Esophagus squamous epithelium (tissue), 5 donors: ENCODE measurements around the gene KCNH3. TPM values are rescaled to one million over a fixed set of nuclear protein-coding genes. Genes with fewer than 3 reads are reported as not detected.
"Not testable (repeated sequence)": the region's sequence is repeated elsewhere in the genome, so short reads cannot be mapped to it uniquely, and the experiment has no call there.

Experiments
- DNase-seq: peaks from one replicate; lab custom pipeline; 2025; lab: John Stamatoyannopoulos, UW
- H3K27ac ChIP-seq, 4 donors: fragments of 200-600 bp; sonication (generic); one replicate each; pipeline ENCODE4 v1.5.1; 2016 to 2019; ENCODE audit warnings: mild to moderate bottlenecking in 1 of 4
- H3K27me3 ChIP-seq, 4 donors: fragments of 200-600 bp; sonication (generic); 1 replicate in 3 of 4; 2 replicates in 1 of 4; pipeline versions ENCODE4 v1.5.1 to v1.6.0; 2017 to 2021; ENCODE audit warnings: antibody characterized with exemption in 1 of 4
- H3K36me3 ChIP-seq, 3 donors: fragments of 200-600 bp; sonication (generic); one replicate each; pipeline ENCODE4 v1.5.1; 2016 to 2019
- H3K4me1 ChIP-seq, 3 donors: fragments of 200-600 bp; sonication (generic); one replicate each; pipeline ENCODE4 v1.5.1; 2017 to 2019
- H3K4me3 ChIP-seq, 4 donors: fragments of 200-600 bp; sonication (generic); 1 replicate in 3 of 4; 2 replicates in 1 of 4; pipeline ENCODE4 v1.5.1; 2016 to 2019; ENCODE audit warnings: mild to moderate bottlenecking in 2 of 4, moderate library complexity in 1 of 4
- H3K9me3 ChIP-seq, 3 donors: fragments of 200-600 bp; sonication (generic); one replicate each; pipeline ENCODE4 v1.5.1; 2016 to 2019
- POLR2A ChIP-seq, 4 donors: fragments of 450-650 bp; IDR thresholded peaks; one replicate each; pipeline ENCODE4 v1.6.1; 2017; ENCODE audit warnings: antibody characterized with exemption in 4 of 4, mild to moderate bottlenecking in 4 of 4, moderate library complexity in 3 of 4
- WGBS, 2 donors: methylation state at CpG; one replicate each; pipeline ENCODE4 v1.1.5; 2018; 5-methylcytosine and 5-hydroxymethylcytosine counted together
- intact Hi-C: fragments of 100-400 bp; cut with DNase I; formaldehyde crosslinking; loops from one replicate; pipeline ENCODE4 v1.15.0; 2022
- small RNA-seq, 4 donors: library from RNA; depleted of rRNA; stranded (forward); fragments of <200 nt; gene quantifications; one replicate each; pipeline ENCODE3, GENCODE V24; 2016
- total RNA-seq, 4 donors: library from RNA; depleted of rRNA; stranded (reverse); fragments of >200 nt; gene quantifications; one replicate each; pipeline ENCODE4 v1.1.0, GENCODE V29; 2016
- TF ChIP-seq, protein P1 (sequence below), 6 experiments: fragments of 450-650 bp in 4 of 6; fragments of 200-600 bp in 2 of 6; sonication (generic) in 2 of 6; IDR thresholded peaks; one replicate each; pipeline ENCODE4 v1.5.1; 2016 to 2019; ENCODE audit warnings: antibody characterized with exemption in 6 of 6, mild to moderate bottlenecking in 4 of 6, moderate library complexity in 4 of 6
- donor health status: DM: yes; HTN: yes; CAD: no.

Gene KCNH3
- total RNA-seq, 4 donors from 2014 or later = 0.38 TPM; not detected in 3

DNA sequence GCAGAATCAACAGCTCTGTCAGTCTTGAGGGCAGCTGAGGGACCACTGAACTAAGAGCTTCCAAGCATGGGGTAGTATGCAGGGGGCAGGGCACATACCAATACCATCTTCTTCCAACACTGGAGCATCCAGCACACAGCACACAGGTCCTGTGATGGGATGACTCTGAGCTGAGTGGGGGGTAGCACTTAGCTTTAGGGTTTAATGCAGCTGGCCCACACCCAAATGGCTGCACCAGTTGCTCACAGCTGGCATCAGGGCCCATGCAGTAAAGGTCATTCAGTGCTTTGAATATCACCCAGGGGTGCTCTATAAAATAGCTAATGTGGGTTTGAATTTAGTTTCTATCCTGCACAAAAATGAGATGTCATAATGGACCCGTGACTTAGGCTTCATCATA lies 64.9 kb downstream of the KCNH3 start:
- H3K4me1 ChIP-seq = no peaks in the 10 kb centered on the region
- no peaks in the 10 kb centered on the region for H3K9me3 ChIP-seq
- H3K27ac ChIP-seq = no peak overlapping the region
- no peak overlapping the region for H3K4me3 ChIP-seq
- 56% methylated on average over 1 of the region's 1 CpG; no CpG with 5 or more reads in 1 of the 2 donors for WGBS, 2 donors
- H3K36me3 ChIP-seq = no peaks in the 10 kb centered on the region
- no peaks in the 10 kb centered on the region for H3K27me3 ChIP-seq
- no peak for TF ChIP-seq POLR2A (IDR thresholded peaks at IDR 0.05)
- TF ChIP-seq, protein P1, sequence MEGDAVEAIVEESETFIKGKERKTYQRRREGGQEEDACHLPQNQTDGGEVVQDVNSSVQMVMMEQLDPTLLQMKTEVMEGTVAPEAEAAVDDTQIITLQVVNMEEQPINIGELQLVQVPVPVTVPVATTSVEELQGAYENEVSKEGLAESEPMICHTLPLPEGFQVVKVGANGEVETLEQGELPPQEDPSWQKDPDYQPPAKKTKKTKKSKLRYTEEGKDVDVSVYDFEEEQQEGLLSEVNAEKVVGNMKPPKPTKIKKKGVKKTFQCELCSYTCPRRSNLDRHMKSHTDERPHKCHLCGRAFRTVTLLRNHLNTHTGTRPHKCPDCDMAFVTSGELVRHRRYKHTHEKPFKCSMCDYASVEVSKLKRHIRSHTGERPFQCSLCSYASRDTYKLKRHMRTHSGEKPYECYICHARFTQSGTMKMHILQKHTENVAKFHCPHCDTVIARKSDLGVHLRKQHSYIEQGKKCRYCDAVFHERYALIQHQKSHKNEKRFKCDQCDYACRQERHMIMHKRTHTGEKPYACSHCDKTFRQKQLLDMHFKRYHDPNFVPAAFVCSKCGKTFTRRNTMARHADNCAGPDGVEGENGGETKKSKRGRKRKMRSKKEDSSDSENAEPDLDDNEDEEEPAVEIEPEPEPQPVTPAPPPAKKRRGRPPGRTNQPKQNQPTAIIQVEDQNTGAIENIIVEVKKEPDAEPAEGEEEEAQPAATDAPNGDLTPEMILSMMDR (IDR thresholded peaks at IDR 0.05) = no peak
- DNase-seq = no peak
- intact Hi-C loops = no loop called here

DNA sequence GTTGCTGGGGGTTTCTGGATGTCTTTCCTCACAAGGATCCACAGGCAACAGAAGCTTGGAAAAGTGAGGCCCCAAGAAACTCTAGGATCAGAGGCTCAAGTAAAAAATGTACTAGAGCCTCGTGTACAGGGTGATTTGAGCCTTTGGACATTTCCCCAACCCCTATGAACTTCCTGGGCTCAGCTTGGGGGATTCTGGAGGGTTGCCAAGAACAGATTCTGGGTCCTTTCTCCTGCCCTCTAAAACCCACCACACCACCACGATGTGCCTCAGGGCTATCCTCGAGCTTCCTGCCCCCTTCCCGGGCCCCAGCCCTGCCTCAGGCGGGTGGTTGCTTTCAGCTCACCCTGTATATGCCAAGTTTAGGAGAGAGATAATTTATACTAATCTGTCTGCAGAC lies 66.0 kb downstream of the KCNH3 start:
- Histone ChIP-seq H3K9me3 (no peaks in the 10 kb centered on the region), H3K4me3 (no peak overlapping the region), H3K4me1 (no peaks in the 10 kb centered on the region), H3K27ac (no peak overlapping the region), H3K27me3 (no peaks in the 10 kb centered on the region), H3K36me3 (no peaks in the 10 kb centered on the region)
- TF ChIP-seq, protein P1 (IDR thresholded peaks at IDR 0.05) = no peak
- TF ChIP-seq POLR2A (IDR thresholded peaks at IDR 0.05) = no peak
- DNase-seq = no peak
- WGBS, 2 donors = 64 to 73% methylated on average over 5 of the region's 5 CpGs
- intact Hi-C loops = no loop called here

DNA sequence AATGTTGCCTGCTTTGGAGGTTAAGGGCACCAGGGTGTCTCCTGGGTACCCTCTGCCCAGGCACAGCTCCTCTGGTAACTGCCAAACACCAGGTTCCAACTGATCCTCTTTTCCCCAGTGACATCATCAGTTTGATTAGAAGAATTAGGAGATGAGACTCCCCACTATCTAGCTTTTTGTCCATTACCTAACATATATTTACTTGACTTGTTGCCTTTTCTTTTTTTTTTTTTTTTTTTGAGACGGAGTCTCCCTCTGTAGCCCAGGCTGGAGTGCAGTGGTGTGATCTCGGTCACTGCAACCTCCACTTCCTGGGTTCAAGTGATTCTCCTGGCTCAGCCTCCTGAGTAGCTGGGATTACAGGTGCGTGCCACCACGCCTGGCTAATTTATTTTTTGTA lies 66.7 kb downstream of the KCNH3 start, which contains the start of gene FAM186B:
TSS of gene FAM186B (minus strand) at position 101 of the 400 bp plus-strand sequence. CDS start 162 bp downstream, outside the sequence.
- H3K4me3 ChIP-seq, H3K36me3 ChIP-seq, DNase-seq, H3K27me3 ChIP-seq, H3K27ac ChIP-seq, intact Hi-C loops, H3K9me3 ChIP-seq, H3K4me1 ChIP-seq: not testable (repeated sequence)
- WGBS, 2 donors = 86 to 93% methylated on average over 4 of the region's 4 CpGs

Small RNA genes within 50 kb of the gene (small RNA-seq; reads per million reads assigned to genes)
- gene POLR2KP1 (0 reads per million in 4 donors), gene RNU6-834P (0 reads per million in 4 donors)

Other genes starting within 250 kb of the KCNH3 start
- under 1 TPM in 1 of 4 donors, not detected in 3; 0.57 TPM for gene PRPH, start 243.9 kb upstream of the KCNH3 start, total RNA-seq
- 10 to 100 TPM in 2 of 4 donors, 1 to 10 TPM in 2; 4.6 to 17.5 (median 8.8) TPM for gene TROAP, start 215.8 kb upstream of the KCNH3 start, total RNA-seq
- gene C1QL4, start 201.8 kb upstream of the KCNH3 start, total RNA-seq = not detected
- gene DNAJC22, start 192.1 kb upstream of the KCNH3 start, total RNA-seq = under 1 TPM in 2 of 4 donors, not detected in 2; 0.18 to 0.53 TPM
- 1 to 10 TPM; 4.8 to 9.8 (median 8.5) TPM for gene SPATS2, start 171.6 kb upstream of the KCNH3 start, total RNA-seq
- 10 to 100 TPM; 38.8 to 54.2 (median 45.0) TPM for gene MCRS1, start 29.1 kb downstream of the KCNH3 start, total RNA-seq
- gene FAM186B, start 66.6 kb downstream of the KCNH3 start, total RNA-seq = 1 to 10 TPM in 1 of 4 donors, under 1 TPM in 1, not detected in 2; 0.19 to 1.1 TPM
- 10 to 100 TPM in 2 of 4 donors, 1 to 10 TPM in 2; 5.2 to 14.5 (median 10.2) TPM for gene PRPF40B, start 84.5 kb downstream of the KCNH3 start, total RNA-seq
- 1 to 10 TPM; 5.2 to 7.6 (median 5.8) TPM for gene FMNL3, start 168.4 kb downstream of the KCNH3 start, total RNA-seq
- 100 to 1,000 TPM; 307 to 444 (median 343) TPM for gene TMBIM6, start 202.5 kb downstream of the KCNH3 start, total RNA-seq